Transverse colon (tissue), 3 donors: ENCODE measurements around the gene RPUSD2.

ENCODE experiments used
- CTCF ChIP-seq, 5 experiments: fragments of 200-600 bp in 3 of 5; fragments of 450-650 bp in 2 of 5; sonication (generic) in 3 of 5; IDR thresholded peaks; 1 replicate in 2 of 5; 2 replicates in 3 of 5; pipeline ENCODE4 v1.5.1; 2016 to 2017; ENCODE audit warnings: antibody characterized with exemption in 5 of 5, inconsistent platforms in 3 of 5, mild to moderate bottlenecking in 2 of 5, moderate library complexity in 1 of 5
- EP300 ChIP-seq: sonication (generic); formaldehyde crosslinking; IDR thresholded peaks from one replicate; pipeline ENCODE4 v1.6.1; 2017; ENCODE audit warnings: antibody characterized with exemption, low read depth

GRCh38 chr15:40595219-40595618 lies 26.1 kb downstream of the RPUSD2 start:
- TF ChIP-seq EP300, result no peak
- no peak for TF ChIP-seq CTCF (IDR thresholded peaks at IDR 0.05)
